Measurements from ENCODE around the gene AKAP6. TPM values are rescaled to one million over a fixed set of nuclear protein-coding genes. Genes with fewer than 3 reads are reported as not detected.

Gene AKAP6
- total and polyA plus RNA-seq, 2 of the 8 experiments (the other 6 are each of a cell fraction or from before 2014, with no cell fraction given): 0.09 to 0.89 TPM

DNA sequence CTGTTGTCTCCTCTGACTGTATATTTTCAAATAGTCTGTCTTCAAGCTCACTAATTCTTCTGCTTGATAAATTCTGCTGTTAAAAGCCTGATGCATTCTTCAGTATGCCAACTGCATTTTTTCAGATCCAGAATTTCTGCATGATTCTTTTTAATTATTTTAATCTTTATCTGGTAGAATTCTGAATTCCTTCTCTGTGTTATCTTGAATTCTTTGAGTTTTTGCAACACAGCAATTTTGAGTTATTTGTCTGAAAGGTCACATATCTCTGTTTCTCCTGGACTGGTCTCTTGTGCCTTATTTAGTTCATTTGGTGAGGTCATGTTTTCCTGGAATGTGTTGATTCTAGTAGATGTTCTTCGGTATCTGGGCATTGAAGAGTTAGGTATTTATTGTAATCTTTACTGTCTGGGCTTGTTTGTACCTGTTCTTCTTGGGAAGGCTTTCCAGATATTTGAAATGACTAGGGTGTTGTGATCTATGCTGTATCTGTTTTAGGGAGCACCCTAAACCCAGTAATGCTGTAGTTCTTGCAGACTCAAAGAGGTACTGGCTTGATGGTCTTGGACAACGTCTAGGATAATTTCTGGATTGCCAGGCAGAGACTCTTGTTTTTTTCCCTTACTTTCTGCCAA is 415.8 kb downstream of the AKAP6 start:
- CTCF ChIA-PET (ENCODE audit: partially characterized antibody): no interaction called here
- H3K79me1 ChIP-seq (ENCODE audit: low read depth, low read length): no peaks in the 10 kb centered on the region
- H2BK5ac ChIP-seq (ENCODE audit: low read depth, low read length): no peak overlapping the region
- H3K4me3 ChIP-seq (ENCODE audit: extremely low read depth in 1 of 4, insufficient read depth in 2 of 4, low read depth in 3 of 4, low read length in 4 of 4): no peak overlapping the region
- no peak overlapping the region for H3K18ac ChIP-seq (ENCODE audit: extremely low read depth, low read length)
- no peak overlapping the region for H3K27ac ChIP-seq (ENCODE audit: low read depth, low read length)
- H4K91ac ChIP-seq (replicated peaks; ENCODE audit: insufficient read length, low read length): no peak overlapping the region
- H4K5ac ChIP-seq (ENCODE audit: insufficient read length, low read depth, low read length): no peak overlapping the region
- no peak overlapping the region for H3K14ac ChIP-seq (ENCODE audit: insufficient read length)
- no peak overlapping the region for H3K23ac ChIP-seq (ENCODE audit: insufficient read length)
- WGBS, 2 experiments (ENCODE audit: extremely low coverage in 1 of 2, insufficient coverage in 1 of 2, insufficient read length in 1 of 2, insufficient replicate concordance in 2 of 2, low coverage in 1 of 2, low lambda C conversion rate in 2 of 2, missing lambda C conversion rate in 1 of 2): 92% methylated on average over 2 of the region's 2 CpGs; no CpG with 5 or more reads in 1 of the 2 experiments
- FAIRE-seq (no peak), DNase-seq (ENCODE audit: low read depth in 1 of 2, low spot score in 2 of 2) (no peak)
- no peaks in the 10 kb centered on the region for H3K79me2 ChIP-seq (ENCODE audit: control insufficient read depth in 1 of 2, insufficient read depth in 2 of 2, low read length in 2 of 2)
- no peak overlapping the region for H2AK5ac ChIP-seq (ENCODE audit: low read depth, low read length)
- no peak overlapping the region for H2BK12ac ChIP-seq (ENCODE audit: low read depth, low read length)
- no peak overlapping the region for H2BK20ac ChIP-seq (ENCODE audit: low read length)
- no peak overlapping the region for H2BK15ac ChIP-seq (ENCODE audit: low read length)
- H3K27me3 ChIP-seq (replicated peaks in 1 of 4; ENCODE audit: control insufficient read depth in 3 of 4, extremely low read depth in 1 of 4, insufficient read depth in 3 of 4, low read length in 3 of 4): no peaks in the 10 kb centered on the region
- no peak overlapping the region for H3K9ac ChIP-seq (replicated peaks in 1 of 4; ENCODE audit: extremely low read depth in 1 of 4, low read depth in 3 of 4, low read length in 3 of 4)
- no peak overlapping the region for H3K4ac ChIP-seq (replicated peaks; ENCODE audit: insufficient read length, low read depth, low read length)
- no peak overlapping the region for H3K4me2 ChIP-seq (ENCODE audit: insufficient read depth in 1 of 2, low read depth in 2 of 2, low read length in 2 of 2)
- no peaks in the 10 kb centered on the region for H3K36me3 ChIP-seq (ENCODE audit: control insufficient read depth in 2 of 4, insufficient read depth in 4 of 4, low read length in 3 of 4)
- no peaks in the 10 kb centered on the region for H3K23me2 ChIP-seq (ENCODE audit: low read depth, low read length)
- H3K9me3 ChIP-seq (ENCODE audit: insufficient read depth in 2 of 2, low read depth in 1 of 2, low read length in 1 of 2): no peaks in the 10 kb centered on the region
- POLR2A ChIA-PET (ENCODE audit: partially characterized antibody): no interaction called here
- no peak overlapping the region for H2AFZ ChIP-seq (ENCODE audit: low read length)
- no peaks in the 10 kb centered on the region for H4K20me1 ChIP-seq (replicated peaks in 1 of 2; ENCODE audit: control insufficient read depth in 1 of 2, insufficient read depth in 2 of 2, low read length in 2 of 2)
- no peak overlapping the region for H3K56ac ChIP-seq (replicated peaks; ENCODE audit: insufficient read length, low read depth, low read length)
- no peak overlapping the region for H2BK120ac ChIP-seq (replicated peaks; ENCODE audit: low read depth, low read length)
- no peaks in the 10 kb centered on the region for H3K4me1 ChIP-seq (replicated peaks in 1 of 4; ENCODE audit: control insufficient read depth in 3 of 4, insufficient read depth in 4 of 4, low read length in 3 of 4)
- H4K8ac ChIP-seq (ENCODE audit: extremely low read depth, insufficient read depth, low read length): no peak overlapping the region
- no peak for TF ChIP-seq GTF2F1 (IDR thresholded peaks at IDR 0.05; ENCODE audit: borderline replicate concordance, low read depth, low read length)
- TF ChIP-seq, protein P1, sequence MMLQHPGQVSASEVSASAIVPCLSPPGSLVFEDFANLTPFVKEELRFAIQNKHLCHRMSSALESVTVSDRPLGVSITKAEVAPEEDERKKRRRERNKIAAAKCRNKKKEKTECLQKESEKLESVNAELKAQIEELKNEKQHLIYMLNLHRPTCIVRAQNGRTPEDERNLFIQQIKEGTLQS (IDR thresholded peaks at IDR 0.05; ENCODE audit: insufficient read depth, low read depth, low read length): no peak
- TF ChIP-seq JUN (IDR thresholded peaks at IDR 0.05; ENCODE audit: low read depth, low read length): no peak
- TF ChIP-seq TEAD4 (IDR thresholded peaks at IDR 0.05; ENCODE audit: low read depth, low read length): no peak
- TF ChIP-seq EGR1 (IDR thresholded peaks at IDR 0.05; ENCODE audit: borderline replicate concordance, low read depth, low read length): no peak
- TF ChIP-seq SIN3A (conservative IDR thresholded peaks at IDR 0.05 in 1 of 2, IDR thresholded peaks at IDR 0.05 in 1 of 2; ENCODE audit: low read depth in 1 of 2, low read length in 2 of 2): no peak
- TF ChIP-seq TCF12 (IDR thresholded peaks at IDR 0.05; ENCODE audit: low read depth, low read length): no peak
- no peak for TF ChIP-seq RXRA (IDR thresholded peaks at IDR 0.05; ENCODE audit: insufficient read depth, low read depth, low read length)
- no peak for TF ChIP-seq BACH1 (IDR thresholded peaks at IDR 0.05; ENCODE audit: low read length)
- no peak for TF ChIP-seq RBBP5 (IDR thresholded peaks at IDR 0.05; ENCODE audit: borderline replicate concordance, low read depth, low read length)
- no peak for TF ChIP-seq CREB1 (IDR thresholded peaks at IDR 0.05)
- no peak for TF ChIP-seq EZH2 (IDR thresholded peaks at IDR 0.05; ENCODE audit: low read depth, low read length, severe bottlenecking)
- no peak for TF ChIP-seq SIRT6 (IDR thresholded peaks at IDR 0.05; ENCODE audit: low read length)
- no peak for TF ChIP-seq POLR2AphosphoS5 (IDR thresholded peaks at IDR 0.05; ENCODE audit: low read depth, low read length)
- no peak for TF ChIP-seq SIX5 (IDR thresholded peaks at IDR 0.05; ENCODE audit: low read depth, low read length)
